ENCODE data around the gene KAT6B.
"Not testable (repeated sequence)": the region's sequence is repeated elsewhere in the genome, so short reads cannot be mapped to it uniquely, and the experiment has no call there.

The KAT6B gene

DNA sequence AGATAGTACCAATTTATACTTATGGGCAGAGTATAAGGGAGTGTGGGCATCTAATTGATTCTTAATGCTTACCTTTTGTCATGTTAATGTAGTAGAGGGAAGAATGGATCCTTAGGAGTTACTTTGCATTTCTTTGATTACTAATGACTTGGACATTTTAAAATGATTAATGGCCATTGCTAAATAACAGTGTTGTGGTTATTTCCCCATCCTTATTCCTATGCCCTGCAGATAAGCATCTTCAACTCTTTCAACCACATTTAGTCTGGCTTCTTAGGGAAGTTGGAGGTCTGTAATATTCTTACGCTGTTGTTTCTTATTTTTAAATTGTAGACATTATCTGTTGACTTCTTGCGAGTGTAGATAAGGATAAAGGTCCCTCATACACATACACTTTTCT, 37.2 kb downstream of the KAT6B start:
- peak in 2 of 4 experiments; percentile 13 to 41 for DNase-seq

DNA sequence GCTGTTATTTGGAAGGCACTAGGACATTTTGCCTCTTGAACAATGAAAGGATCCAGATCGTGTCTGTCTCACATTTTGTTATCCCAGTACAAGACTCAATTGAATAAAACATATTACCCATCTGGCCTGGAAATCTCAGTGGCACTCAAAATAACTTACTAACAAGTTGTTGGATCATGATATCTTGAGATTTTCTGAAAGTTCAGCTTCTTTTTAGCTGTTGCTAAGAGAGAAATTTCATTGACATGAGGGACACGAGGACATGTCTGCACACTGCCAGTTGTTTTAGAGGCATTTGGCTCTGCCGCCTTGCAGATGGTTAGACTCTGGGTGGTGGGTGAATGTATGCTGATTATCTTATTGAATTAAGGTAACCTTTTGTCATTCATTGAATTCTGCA, 41.0 kb downstream of the KAT6B start:
- DNase-seq, result no peak

GRCh38 chr10:74868392-74868977, 42.1 kb downstream of the KAT6B start:
- DNase-seq, result no peak

GRCh38 chr10:74869635-74870034, 43.2 kb downstream of the KAT6B start:
- no peak for DNase-seq

GRCh38 chr10:74870191-74870590, 43.8 kb downstream of the KAT6B start:
- no peak for DNase-seq

- peak in 1 of 4 experiments; percentile 6 for DNase-seq
Observed at GRCh38 chr10:74871595-74872382, 45.4 kb downstream of the KAT6B start.

DNA sequence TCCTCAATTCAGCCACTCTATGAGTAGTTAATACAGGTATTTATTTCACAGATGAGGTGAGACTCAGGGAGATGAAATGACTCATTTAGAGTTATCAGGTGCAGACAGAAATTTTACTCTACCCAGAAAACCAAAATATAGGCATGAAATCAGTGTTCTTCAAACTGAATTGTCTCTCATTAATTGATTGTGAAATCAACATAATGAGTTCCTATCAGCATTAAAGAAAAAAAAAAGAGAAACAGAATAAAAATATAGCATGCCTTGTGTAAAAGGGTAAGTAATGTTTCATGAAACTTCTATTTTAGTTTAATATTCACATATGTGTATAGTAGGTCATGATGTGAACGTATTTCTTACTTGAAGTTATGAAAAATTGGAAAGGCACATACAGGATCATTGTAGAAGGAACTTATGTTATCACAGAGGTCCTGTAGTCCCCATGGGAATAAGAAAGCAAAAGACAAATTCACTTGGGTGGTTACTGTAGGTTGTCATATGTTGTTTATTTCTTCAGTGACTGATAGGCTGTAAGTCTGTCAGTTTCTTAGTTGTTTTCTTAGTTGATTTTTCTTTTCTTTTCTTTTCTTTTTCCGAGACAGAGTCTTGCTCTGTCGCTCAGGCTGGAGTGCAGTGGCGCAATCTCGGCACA, 47.5 kb downstream of the KAT6B start:
- no peak for DNase-seq

- no peak for DNase-seq
Observed at GRCh38 chr10:74874649-74875048, 48.2 kb downstream of the KAT6B start.

DNA sequence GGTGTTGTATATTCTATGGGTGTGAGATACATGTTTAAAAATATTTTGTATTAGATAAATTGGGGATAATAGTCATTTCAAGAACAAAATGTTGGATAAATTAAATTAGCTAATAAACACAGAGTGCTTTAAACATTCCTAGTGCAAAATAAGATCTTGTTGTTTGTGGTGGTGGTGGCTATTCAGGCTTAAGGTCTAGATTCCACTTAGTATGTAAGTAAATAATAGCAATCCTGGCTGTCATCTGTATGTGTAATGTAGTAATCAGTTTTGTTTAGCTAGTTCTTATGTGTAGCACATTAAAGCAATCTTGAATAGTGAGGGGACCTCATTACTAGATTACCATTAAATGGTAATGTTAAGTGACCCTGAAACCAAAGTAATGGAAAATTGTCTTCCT, 48.7 kb downstream of the KAT6B start:
- DNase-seq, result no peak

DNA sequence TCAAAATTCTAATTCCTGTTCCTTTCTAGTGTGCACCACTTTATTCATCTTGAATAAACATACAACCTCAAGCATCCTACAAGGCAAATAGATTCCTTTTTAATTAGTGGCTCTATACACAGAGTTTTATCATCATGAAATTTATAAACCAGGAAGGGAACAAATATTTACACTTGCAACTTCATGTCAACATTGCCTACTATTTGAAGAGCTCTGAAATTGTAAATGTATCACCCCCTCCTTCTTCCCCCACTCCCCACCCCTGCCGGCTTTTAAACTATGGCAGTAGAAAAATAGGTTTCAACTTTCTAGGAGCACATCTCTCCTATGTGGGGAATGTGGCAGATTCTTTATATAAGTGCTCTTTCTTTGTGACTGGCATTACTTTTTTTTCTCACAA, 49.6 kb downstream of the KAT6B start:
- DNase-seq, result no peak

- not testable (repeated sequence) for DNase-seq
Observed at GRCh38 chr10:74877054-74877453, 50.7 kb downstream of the KAT6B start.

- DNase-seq, result no peak
Observed at GRCh38 chr10:74877898-74878297, 51.5 kb downstream of the KAT6B start.

DNA sequence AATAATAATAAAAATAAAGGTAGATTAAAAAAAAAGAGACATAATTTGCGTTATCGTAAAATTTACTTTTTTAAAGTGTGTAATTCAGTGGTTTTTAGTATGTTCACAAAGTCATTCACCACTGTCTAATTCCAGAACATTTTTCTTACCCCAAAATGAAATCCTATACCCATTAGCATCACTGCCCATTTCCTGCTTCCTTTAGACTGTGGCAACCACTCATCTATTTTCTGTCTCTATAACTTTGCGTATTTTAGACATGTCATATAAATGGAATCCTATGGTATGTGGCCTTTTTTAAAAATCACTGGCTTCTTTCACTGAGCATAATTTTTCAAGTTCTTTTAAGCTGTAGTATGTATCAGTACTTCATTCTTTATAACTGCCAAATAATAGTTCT, 53.6 kb downstream of the KAT6B start:
- DNase-seq, result no peak

GRCh38 chr10:74881253-74881884, 55.0 kb downstream of the KAT6B start:
- DNase-seq, result no peak

GRCh38 chr10:74882427-74882826, 56.0 kb downstream of the KAT6B start:
- no peak for DNase-seq

GRCh38 chr10:74882831-74883230, 56.4 kb downstream of the KAT6B start:
- no peak for DNase-seq

- no peak for DNase-seq
Observed at GRCh38 chr10:74883428-74883827, 57.0 kb downstream of the KAT6B start.

GRCh38 chr10:74887614-74888284, 61.3 kb downstream of the KAT6B start:
- DNase-seq, result peak in 3 of 4 experiments; percentile 27 to 33 (median 31)

- DNase-seq, result peak in 3 of 4 experiments; percentile 9 to 45 (median 30)
Observed at GRCh38 chr10:74888962-74889661, 62.7 kb downstream of the KAT6B start.

DNA sequence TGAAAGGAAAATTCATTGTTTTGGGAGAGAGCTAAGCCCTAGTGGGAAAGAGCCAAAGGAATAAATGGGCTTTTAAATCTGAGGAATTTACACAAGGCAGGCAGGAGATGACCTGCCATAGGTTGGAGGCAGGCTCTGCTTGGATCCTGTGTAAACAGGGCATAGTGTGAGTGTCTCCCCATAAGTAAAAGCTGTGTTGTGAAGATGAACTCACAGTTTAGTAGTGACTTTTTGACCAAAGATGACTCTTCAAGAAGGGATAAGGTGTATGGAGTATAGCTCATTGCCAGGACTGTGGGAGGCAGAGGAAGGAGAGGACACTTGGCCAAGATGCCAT, 63.2 kb downstream of the KAT6B start:
- no peak for DNase-seq

GRCh38 chr10:74890460-74890859, 64.1 kb downstream of the KAT6B start:
- no peak for DNase-seq

DNA sequence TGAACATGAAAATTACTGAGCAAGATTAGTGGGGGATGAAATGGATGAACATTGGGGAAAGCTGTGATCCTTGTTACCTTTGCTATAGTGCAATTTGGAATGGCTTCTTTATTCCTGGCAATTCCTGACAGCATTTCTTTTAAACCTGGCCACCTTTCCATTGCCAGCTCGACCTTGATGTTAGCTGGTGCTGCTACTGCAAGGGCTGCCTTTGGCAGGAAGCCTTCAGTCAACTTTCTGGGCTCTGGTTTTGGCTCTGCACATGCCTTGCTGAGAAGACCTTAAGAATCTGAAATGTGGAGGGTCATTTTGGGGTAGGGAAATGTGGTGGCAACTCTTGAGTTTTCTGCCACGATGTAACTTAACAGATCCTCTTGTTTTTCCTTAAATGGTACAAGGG, 64.7 kb downstream of the KAT6B start:
- no peak for DNase-seq
